GM18508 (cell line): ENCODE data around the gene CELF2.

Source experiments
- ATAC-seq: cut with Tn5 transposase; IDR thresholded peaks from one replicate; pipeline ENCODE4 v1.9.1; 2021; ENCODE audit warnings: moderate number of reproducible peaks; ENCODE audit not compliant: insufficient read depth, unreplicated experiment

Gene CELF2

DNA sequence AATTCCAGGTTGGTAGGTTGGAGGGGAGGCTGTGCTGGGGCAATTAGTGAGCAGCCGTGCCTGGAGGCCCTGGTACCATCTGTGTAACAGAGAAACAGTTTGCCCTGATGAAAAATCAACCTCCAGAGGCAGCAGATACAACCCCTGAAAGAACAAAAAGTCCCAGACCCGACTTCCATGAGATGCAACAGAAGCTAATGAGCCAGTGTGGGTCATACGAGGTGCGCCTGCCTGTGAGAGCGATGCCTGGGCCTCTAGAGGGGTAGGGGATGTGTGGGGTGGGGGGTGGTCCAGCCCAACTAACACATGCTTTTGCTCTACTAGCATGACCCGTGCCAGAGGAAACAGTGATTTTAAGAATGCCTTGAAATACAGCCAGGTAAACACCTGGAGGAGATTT, 39.3 kb downstream of the CELF2 start:
- no peak for ATAC-seq

DNA sequence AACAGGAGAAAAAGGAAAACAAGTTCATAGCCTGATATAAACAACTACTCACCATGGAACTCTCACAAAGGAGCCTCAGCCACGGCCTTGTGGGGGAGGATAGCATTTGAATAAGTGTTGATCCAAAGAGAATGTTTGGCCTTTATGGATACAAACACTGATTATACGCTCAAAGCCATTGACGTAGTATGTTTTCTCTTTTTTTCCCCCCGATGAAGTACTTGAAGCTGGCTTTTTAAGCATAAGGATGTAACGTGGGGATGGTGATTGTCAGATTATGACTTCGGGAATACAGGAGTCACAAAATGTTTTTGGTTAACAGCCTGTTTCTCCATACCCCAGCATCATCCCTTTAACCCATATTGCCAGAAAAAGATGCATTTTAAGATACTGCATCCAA, 39.8 kb downstream of the CELF2 start:
- no peak for ATAC-seq

DNA sequence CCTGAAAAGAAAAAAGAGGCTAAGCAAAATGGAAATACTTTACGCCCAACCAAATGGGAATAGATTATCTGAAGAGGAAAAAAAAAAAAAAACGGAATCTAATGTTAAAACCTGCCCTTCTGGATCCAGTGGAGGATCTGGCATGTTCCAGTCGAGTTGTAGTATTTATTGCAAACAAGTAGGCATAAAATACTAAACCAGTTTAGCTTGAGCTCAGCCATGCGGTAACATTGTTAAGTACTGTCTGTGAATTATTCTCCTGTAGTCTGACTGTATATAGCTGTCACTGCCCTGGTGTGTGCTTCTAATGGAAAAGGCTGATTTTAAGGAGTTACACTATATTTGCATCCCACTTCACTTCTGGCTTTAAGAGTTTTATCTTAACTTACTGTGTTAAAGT, 40.3 kb downstream of the CELF2 start:
- ATAC-seq = no peak

DNA sequence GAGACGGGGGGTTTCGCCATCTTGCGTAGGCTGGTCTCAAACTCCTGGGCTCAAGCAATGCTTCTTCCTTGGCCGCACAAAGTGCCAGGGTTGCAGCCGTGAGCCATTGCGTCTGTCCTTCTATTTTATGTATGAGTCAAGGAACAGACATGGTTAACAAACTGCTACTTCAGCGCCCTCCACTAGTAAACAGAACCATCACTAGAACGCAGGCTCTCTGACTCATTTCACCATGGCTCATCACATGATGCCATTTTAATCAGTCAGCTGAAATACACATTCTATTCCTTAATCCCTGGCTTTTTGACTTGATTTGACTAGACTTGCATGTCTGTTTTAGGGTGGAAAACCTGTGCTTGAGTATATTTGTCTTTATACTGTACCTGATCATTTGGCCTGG, 41.3 kb downstream of the CELF2 start:
- ATAC-seq = no peak

DNA sequence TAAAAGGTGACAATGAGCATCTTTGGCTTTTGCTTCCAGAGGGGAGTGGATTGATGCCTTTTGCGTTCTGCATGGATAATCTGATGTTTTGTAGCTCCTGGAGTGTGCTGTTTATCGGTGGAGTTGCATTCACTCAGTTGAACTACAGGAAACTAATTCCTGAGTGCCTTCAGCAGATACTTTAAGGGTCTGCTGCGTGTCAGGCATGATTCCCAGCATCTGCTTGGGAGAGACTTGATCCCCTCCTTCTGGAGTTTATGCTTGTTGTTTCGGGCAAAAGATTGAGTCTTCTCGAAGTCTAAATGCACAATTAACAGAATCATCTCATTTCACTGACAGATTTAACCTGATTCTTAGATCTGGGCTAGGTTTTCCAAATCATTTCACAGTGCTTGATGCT, 46.2 kb downstream of the CELF2 start:
- no peak for ATAC-seq

DNA sequence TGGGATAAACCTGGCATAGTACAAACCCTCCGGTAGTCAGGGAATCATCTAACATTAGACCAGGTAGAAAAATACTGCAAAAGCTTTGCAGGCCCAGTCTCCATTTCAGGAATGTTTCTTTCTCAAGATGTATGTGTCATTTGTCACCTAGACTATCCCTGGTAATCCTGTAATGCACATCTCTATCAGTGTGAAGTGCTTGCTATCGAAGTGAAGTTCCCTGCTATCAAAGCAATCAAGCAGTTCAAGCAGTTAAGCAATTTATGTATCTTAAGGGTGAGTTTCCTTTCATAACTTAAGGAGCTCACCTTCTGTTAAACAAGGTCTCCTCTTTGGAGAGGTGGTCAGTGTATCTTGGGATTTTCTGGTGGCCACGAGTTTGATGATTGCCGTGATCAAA, 47.2 kb downstream of the CELF2 start:
- no peak for ATAC-seq

DNA sequence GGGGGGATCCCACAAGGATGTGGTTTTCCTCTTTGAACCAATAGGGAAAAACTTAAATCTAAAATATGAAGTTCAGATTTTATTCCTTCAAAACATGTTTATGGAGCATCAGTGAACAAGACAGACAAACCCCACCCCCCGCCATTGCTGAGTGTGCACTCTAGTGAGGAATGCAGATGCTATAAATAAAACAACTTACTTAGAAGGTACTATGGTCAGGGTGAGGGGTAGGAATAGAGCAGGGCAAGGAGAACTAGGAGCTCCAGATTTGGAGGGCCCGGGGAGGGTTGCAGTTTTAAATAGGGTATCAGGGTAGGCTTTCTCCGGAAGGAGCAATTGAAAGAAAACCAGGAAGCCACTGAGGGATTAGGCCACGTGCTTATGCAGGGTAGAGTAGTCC, 47.9 kb downstream of the CELF2 start:
- no peak for ATAC-seq

DNA sequence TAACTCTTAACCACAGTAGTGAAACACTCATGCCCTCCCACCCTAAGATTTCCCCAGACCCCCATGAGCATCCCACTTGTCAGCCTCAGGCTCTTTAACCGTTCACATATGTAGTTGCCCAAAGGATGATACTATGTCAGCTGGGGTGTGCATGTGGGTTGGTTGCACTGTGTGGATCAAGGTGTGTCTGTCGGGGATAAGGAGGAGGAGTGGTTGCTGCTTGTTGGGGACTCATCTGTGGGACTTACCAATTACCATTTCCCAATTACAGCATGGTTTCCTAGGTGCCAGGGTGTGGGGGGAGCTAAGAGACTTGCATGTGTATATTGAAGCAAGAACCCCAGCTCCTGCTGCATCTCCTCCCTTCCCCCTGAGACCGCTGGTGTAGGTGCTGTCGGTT, 48.8 kb downstream of the CELF2 start:
- ATAC-seq = no peak

DNA sequence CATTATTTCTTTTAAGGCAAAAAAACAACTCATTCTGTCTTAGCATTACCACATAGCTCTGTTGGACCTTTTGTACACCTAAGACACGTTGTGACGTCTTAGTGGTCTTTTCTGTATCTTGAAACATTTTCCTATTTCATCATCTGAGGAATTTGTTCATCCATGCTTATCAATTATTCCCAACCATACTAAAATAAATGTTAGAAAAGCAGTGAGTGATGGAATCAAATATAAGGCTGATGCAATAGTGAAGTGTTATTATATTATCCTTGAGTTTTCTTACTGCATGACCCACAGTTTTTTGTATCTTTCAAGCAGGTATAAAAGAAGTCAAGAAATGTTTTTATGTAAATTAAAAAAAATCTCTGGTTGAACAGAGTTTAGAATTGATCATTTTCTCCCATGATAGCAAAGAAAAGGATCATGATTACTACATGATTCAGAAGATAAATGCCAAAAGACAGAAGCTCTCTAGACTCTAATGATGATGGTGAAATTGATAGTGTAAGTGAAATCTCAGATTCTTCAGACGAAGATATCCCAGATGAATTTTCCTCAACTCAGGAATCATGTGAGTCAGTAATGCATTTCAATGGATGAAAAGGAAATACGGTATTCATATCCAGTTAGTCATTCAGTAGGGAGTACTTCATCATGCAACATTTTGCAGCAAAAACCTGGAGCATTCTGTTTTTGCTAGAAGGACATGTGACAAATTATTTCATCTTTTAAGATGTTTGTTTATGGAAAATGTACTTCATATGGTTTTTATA, 51.4 kb downstream of the CELF2 start:
- ATAC-seq = no peak

DNA sequence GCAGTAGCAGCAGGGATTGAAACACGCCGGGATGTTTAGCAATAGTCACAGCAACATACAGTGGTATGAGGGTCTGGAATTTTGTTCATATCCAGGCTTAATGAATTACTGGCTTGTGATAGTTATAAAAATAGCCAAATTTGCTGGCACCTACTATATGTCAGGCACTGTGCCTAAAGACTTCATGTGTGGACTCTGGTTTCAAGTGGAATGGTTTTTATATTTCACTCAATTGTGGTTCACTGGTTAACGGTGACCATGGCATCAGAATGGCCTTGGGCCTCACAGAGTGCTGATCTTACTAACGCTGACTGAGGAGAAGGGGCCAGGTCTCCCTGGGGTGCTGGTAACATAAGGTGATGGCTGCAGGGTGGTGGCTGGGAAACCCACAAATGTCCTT, 55.7 kb downstream of the CELF2 start:
- ATAC-seq = no peak

DNA sequence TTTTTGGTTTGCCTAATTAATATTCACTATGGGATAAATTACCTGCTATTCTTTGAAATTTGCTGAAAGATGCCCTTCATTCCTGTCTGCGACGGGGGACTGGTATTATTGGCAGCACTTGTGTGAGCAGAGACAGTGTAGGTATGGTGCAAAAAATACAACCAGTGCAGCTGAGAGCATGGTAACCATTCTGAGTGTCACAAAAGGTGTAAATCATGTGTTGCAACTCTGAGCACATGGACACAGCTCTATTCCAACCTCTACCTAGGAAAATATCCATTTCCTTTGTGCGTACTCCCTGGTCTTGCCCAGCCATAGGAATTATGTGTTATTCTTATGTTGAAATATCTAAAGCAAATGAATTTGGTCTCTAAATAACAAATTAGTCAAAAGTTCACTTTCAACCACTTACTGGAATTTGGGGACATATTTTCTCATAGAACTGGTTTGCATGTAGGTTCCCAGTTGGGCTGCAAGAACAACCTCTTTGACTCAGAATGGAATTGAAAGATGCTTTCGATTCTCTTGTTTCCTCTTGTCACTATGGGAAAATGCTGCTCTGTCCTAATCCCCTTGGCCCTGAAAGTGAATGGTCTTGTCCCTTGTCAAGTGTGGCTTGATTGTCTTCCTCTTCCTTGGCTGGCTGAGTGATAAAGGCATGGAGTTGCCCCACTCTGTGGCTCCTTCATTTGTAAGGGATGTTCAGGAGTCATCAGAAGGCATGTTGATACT, 57.0 kb downstream of the CELF2 start:
- ATAC-seq = peak; percentile 85

DNA sequence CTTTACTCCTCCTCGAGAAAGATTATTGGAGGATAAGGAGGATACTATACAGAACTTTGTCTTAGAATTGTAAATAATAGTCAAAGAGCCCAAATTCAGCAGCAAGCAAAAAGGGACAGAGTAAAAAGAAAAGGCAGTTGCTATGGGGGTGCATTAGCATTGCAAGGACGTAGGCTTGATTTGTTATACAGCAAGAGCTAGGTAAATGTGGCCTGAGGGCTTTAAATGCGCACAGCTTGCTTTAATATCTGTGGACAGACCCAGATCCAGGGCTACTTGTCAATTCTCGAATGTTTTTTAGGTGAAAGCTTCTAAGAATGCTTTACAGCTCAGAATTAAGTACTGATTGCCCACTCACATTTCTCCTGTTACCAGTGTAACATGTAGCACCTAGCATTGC, 58.5 kb downstream of the CELF2 start:
- ATAC-seq = no peak

DNA sequence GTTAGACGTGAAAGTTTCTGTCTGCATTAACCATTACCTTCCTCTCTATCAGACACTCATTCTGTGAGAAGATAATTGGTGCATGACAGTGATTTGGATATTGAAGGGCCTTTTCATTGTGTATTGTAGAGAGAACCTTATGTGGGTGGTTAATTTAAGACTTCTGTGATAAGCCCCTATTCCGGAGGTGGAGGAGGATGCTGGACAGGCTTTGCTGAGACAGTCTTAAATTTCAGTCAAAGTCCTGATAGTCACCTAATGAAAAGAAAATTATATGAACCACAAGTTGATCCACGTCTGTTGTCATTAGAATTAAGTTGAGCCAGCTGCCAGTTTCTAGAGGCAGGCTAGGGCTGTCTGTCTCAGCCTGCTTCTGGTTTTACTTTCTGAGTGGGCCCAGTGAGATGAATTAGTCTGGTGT, 62.9 kb downstream of the CELF2 start:
- peak; percentile 87 for ATAC-seq

DNA sequence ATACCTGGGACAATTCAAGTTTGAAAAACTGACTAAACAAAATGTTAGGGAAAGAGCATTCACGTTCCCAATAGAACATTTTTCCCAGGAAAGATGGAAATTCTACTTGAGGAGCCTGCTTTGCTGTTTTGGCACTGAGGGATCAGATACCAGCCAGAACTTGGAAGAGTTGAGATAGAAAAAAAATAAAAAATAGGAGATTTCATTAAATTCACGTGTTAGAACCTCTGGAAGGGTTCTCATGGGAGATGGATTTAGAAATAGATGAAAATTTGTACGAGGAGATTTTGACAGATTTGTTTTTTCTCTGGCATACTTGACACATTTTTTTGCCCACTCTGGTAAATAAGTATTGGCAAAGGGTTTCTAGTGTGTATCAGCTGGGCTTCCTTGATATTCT, 63.7 kb downstream of the CELF2 start:
- no peak for ATAC-seq

DNA sequence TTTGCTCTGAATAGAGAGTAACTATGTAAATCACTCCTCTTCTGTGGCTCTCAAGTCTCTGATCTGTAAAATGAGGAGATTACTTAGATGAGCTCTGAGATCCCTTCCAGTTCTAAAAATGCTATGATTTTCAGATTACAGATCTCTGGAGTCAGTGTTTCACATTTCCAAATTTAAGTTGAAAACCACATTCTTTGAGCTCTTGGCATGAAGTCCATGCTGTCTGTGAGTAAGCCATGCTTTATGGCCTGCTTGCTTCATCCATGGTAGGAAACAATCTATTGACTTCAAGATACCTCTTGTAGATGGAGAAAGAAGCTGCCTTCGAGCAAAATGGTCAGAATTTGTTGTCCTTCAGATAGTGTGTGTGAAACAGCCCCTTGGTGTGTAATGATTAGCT, 64.9 kb downstream of the CELF2 start:
- ATAC-seq = no peak

DNA sequence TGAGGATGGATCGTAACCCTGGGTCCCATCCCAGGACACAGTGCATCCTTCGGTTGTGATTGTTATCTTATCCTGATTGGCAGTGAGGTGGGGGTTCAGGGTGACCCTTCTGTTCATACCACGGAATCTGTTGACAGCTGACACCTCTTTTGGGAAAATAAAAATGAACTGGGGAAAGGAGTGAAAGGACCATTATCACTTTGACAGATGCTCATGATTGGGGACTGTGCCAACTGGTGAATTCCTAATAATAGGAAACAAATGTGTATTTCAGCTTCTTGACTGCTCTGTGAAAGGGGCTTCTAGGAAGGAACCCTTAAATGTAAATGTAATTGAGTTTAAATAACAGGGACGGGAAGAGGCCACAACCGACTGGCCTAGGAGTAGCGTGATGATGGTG, 65.4 kb downstream of the CELF2 start:
- no peak for ATAC-seq

DNA sequence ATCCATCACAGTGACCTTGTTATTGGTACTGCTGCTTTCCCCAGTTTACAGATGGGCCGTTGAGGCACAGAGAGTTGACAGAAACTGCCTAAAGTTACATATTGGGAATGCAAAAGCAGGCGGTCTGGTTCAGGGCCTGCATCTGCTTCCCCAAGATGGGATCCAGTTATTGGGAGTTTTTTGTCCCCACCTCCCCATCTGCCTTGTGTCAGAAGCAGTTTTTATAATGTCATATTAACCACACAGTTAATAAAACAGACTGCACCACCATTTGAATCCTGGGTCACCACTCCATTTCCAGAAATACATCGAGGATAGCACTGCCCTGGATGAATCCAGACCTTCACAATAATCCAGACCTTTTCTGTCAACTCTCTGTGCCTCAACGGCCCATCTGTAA, 67.9 kb downstream of the CELF2 start:
- no peak for ATAC-seq

DNA sequence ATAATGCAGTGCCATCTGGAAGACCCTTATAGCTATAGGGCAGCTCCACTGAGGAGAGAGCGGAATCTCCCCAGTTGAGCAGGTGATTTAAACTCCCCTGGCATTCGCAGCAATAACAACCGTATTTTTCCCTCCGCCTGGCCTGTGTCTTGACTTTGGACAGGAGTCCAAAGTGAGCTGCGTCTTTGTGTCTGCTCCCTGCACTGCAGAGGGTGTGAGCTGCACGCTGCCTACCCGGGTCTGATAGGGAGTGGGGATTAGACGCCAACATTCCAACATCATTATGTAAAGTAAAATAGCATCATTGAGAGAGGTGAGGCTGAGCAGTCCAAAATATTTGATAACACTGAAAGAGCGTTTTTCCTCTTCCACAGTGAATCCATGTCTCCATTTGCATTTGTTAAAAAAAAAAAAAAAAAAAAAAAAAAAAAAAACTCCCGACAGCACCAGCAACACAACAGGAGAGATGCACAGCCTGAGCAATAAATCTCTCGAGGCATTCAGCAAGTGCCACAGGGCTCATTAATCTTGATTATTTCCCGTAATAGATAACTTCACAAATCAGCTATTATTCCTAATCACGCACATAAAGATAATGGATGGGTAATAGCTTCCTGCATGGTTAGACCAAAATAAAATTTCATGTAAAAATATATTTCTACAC, 68.6 kb downstream of the CELF2 start:
- no peak for ATAC-seq

DNA sequence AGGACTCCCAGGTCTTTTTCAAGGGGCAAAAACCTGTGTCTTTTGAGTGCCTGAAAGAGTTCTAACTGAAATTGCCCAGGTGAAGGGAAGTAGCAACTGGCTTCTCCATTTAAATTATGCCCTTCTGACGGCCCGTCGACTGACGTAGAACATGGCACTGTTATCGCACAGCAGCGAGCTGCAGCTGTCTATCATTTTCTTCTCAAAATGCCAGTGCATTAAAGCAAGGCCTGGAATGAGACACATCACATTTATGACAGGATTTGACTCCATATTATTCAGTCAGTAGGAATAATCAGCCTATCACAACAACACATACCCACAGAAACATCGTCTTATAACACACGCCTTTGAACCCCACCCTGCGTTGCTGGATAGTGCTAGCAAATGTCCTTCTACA, 69.7 kb downstream of the CELF2 start:
- ATAC-seq = no peak

DNA sequence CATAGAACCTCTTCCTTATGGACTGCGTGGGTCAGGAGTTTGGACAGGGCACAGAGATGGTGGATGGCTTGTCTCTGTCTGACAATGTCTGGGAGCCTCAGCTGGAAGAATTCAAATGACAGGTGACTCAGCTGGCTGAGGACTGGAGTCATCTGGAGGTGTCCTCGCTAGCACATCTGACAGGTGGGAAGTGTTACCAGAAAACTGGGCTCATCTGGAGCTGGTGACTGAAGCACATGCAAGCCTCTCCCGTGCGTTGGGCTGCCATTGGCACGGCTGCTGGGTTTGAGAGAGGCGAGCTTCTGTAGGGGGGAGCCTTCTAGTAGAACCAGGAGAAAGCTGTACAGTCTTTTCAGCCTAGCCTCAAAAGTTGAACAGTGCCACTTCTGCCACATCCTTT, 71.0 kb downstream of the CELF2 start:
- ATAC-seq = no peak

DNA sequence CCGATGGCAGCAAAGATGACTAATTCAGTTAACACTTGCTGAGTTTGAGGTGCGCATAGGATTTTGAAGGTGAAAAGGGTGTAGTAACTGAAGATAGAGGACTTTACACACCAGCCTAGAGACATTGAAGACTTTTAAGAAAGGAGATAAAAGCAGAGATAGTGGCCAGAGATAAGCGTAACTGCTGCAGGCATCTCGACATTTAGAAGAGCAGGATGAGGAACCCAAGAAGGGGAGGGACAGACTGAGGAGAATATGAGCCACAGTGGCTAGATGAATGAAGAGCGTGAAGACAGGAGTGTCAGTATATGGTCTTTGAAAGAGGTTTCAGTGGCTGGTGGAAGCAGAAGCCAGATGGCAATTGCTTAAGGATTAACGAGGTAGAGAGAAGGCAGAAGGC, 71.6 kb downstream of the CELF2 start:
- ATAC-seq = no peak
